ENCODE measurements around the gene SIPA1L3. TPM values are rescaled to one million over a fixed set of nuclear protein-coding genes. Genes with fewer than 3 reads are reported as not detected.
A peak's percentile ranks its signal among the peaks of the same experiment; 100 is the strongest.

Gene SIPA1L3
- total RNA-seq, 1 donor from 2014 or later: 8.8 TPM

- intact Hi-C loops (cut with micrococcal nuclease): no loop called here
- peaks cover 5% of the 10 kb centered on the region for H3K9me3 ChIP-seq (replicated peaks)
- no peak for DNase-seq
- H3K4me3 ChIP-seq: no peak overlapping the region
- TF ChIP-seq, protein P1, sequence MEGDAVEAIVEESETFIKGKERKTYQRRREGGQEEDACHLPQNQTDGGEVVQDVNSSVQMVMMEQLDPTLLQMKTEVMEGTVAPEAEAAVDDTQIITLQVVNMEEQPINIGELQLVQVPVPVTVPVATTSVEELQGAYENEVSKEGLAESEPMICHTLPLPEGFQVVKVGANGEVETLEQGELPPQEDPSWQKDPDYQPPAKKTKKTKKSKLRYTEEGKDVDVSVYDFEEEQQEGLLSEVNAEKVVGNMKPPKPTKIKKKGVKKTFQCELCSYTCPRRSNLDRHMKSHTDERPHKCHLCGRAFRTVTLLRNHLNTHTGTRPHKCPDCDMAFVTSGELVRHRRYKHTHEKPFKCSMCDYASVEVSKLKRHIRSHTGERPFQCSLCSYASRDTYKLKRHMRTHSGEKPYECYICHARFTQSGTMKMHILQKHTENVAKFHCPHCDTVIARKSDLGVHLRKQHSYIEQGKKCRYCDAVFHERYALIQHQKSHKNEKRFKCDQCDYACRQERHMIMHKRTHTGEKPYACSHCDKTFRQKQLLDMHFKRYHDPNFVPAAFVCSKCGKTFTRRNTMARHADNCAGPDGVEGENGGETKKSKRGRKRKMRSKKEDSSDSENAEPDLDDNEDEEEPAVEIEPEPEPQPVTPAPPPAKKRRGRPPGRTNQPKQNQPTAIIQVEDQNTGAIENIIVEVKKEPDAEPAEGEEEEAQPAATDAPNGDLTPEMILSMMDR (IDR thresholded peaks at IDR 0.05; ENCODE audit: borderline replicate concordance): no peak
- H3K27me3 ChIP-seq (ENCODE audit: low read depth): no peaks in the 10 kb centered on the region
- no peaks in the 10 kb centered on the region for H3K4me1 ChIP-seq
- H3K27ac ChIP-seq (replicated peaks): peak overlapping the region; percentile 69
- H3K36me3 ChIP-seq: peaks cover 16% of the 10 kb centered on the region
Measured at GRCh38 chr19:38185562-38185961, 278.6 kb downstream of the SIPA1L3 start.

DNA sequence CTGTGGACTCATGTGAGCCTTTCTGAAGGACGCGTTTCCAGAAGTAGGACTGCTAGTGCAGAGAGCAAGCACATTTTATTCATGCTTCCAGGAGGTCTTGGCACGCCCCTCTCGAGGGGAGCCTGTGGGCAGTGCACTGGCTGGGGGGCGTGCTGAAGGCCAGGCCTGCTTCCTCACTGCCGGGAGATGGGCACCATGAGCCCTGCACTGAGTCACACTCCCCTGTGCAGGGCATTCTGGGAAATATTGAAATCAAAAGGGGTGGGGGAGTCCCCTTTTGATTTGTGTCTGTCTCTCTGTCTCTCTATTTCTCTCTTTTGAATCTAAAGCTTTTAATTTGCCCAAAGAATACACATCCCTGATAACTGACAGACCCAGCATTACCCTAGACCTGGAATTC, 283.1 kb downstream of the SIPA1L3 start:
- intact Hi-C loops (cut with micrococcal nuclease): no loop called here
- DNase-seq: no peak
- TF ChIP-seq, protein P1 (IDR thresholded peaks at IDR 0.05; ENCODE audit: borderline replicate concordance): no peak
- Histone ChIP-seq H3K36me3 (peaks cover 27% of the 10 kb centered on the region), H3K27me3 (ENCODE audit: low read depth) (no peaks in the 10 kb centered on the region), H3K27ac (replicated peaks) (no peak overlapping the region), H3K4me3 (no peak overlapping the region), H3K4me1 (no peaks in the 10 kb centered on the region), H3K9me3 (replicated peaks) (no peaks in the 10 kb centered on the region)

DNA sequence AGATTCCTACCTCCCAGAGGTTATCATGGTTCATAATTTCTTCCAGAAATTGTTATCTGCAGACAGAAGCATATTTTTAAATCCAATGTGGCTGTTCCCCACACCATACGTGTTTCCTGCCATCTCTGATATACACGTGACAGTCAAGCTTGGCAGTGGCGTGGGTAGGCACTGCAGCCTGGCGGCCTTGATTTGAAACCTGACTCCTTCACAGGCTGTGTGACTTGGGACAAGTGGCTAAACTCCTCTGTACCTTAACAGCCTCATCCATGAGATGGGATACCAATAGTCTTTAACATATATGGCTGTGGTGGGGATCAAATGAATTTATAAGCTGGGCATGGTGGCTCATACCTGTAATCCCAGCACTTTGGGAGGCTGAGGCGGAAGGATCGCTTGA, 283.8 kb downstream of the SIPA1L3 start:
- no peaks in the 10 kb centered on the region for H3K4me1 ChIP-seq
- TF ChIP-seq, protein P1 (IDR thresholded peaks at IDR 0.05; ENCODE audit: borderline replicate concordance): no peak

GRCh38 chr19:38191747-38192146, 284.7 kb downstream of the SIPA1L3 start:
- intact Hi-C loops (cut with micrococcal nuclease): no loop called here
- no peak overlapping the region for H3K27ac ChIP-seq (replicated peaks)
- no peaks in the 10 kb centered on the region for H3K9me3 ChIP-seq (replicated peaks)
- H3K27me3 ChIP-seq (ENCODE audit: low read depth): no peaks in the 10 kb centered on the region
- no peak overlapping the region for H3K4me3 ChIP-seq
- no peaks in the 10 kb centered on the region for H3K4me1 ChIP-seq
- peaks cover 26% of the 10 kb centered on the region for H3K36me3 ChIP-seq
- no peak for DNase-seq
- TF ChIP-seq, protein P1 (IDR thresholded peaks at IDR 0.05; ENCODE audit: borderline replicate concordance): no peak

More for the DNA sequence above, 283.8 kb downstream of the SIPA1L3 start:
- peaks cover 29% of the 10 kb centered on the region for H3K36me3 ChIP-seq
- no peak overlapping the region for H3K27ac ChIP-seq (replicated peaks)
- no peaks in the 10 kb centered on the region for H3K9me3 ChIP-seq (replicated peaks)
- DNase-seq: no peak
- intact Hi-C loops (cut with micrococcal nuclease): no loop called here
- no peak overlapping the region for H3K4me3 ChIP-seq
- no peaks in the 10 kb centered on the region for H3K27me3 ChIP-seq (ENCODE audit: low read depth)

DNA sequence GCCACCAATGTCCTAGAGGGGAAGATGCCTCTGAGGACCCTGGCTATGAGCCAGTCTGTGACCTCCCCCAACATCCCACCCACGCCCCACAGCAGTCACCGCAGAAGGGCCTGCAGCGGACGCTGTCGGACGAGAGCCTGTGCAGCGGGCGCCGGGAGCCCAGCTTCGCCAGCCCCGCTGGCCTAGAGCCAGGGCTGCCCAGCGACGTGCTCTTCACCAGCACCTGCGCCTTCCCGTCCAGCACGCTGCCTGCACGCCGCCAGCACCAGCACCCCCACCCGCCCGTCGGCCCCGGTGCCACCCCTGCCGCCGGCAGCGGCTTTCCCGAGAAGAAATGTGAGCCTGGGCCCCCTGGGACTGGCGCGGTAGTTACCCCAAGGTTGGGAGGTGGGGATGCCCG, 286.4 kb downstream of the SIPA1L3 start:
- Histone ChIP-seq H3K4me1 (no peaks in the 10 kb centered on the region), H3K27ac (replicated peaks) (no peak overlapping the region), H3K27me3 (ENCODE audit: low read depth) (no peaks in the 10 kb centered on the region), H3K4me3 (no peak overlapping the region), H3K9me3 (replicated peaks) (no peaks in the 10 kb centered on the region), H3K36me3 (peaks cover 33% of the 10 kb centered on the region)
- intact Hi-C loops (cut with micrococcal nuclease): no loop called here
- no peak for DNase-seq
- TF ChIP-seq, protein P1 (IDR thresholded peaks at IDR 0.05; ENCODE audit: borderline replicate concordance): no peak
